Gastrocnemius medialis (tissue), 4 donors: ENCODE measurements around the gene TMCC2. TPM values are rescaled to one million over a fixed set of nuclear protein-coding genes. Genes with fewer than 3 reads are reported as not detected.

Source experiments
- ATAC-seq, 2 donors: fragments of 150-250 bp; one replicate each; pipeline ENCODE4 v1.9.1; 2016
- DNase-seq, 2 donors: peaks; one replicate each; pipeline ENCODE4 v3.0.0-alpha.2; 2019
- H3K27ac ChIP-seq, 4 donors: fragments of 200-600 bp; sonication (generic); 1 replicate in 1 of 4; 2 replicates in 3 of 4; pipeline ENCODE4 v1.5.1; 2016 to 2018; ENCODE audit warnings: mild to moderate bottlenecking in 2 of 4, moderate library complexity in 1 of 4
- H3K27me3 ChIP-seq, 3 donors: fragments of 200-600 bp; sonication (generic) in 2 of 3; 1 replicate in 1 of 3; 2 replicates in 2 of 3; pipeline versions ENCODE4 v1.5.1 to v1.6.0; 2016 to 2019; ENCODE audit warnings: mild to moderate bottlenecking in 1 of 3, moderate library complexity in 1 of 3
- H3K36me3 ChIP-seq, 2 donors: fragments of 200-600 bp; sonication (generic) in 1 of 2; one replicate each; pipeline ENCODE4 v1.5.1; 2017 to 2018
- H3K4me1 ChIP-seq, 2 donors: fragments of 200-600 bp; sonication (generic) in 1 of 2; one replicate each; pipeline ENCODE4 v1.5.1; 2016 to 2017; ENCODE audit warnings: mild to moderate bottlenecking in 2 of 2
- H3K4me3 ChIP-seq, 4 donors: fragments of 200-600 bp; sonication (generic) in 3 of 4; 1 replicate in 1 of 4; 2 replicates in 3 of 4; pipeline ENCODE4 v1.5.1; 2016 to 2019; ENCODE audit warnings: mild to moderate bottlenecking in 2 of 4
- H3K9me3 ChIP-seq, 3 donors: fragments of 200-600 bp; sonication (generic) in 2 of 3; 1 replicate in 1 of 3; 2 replicates in 2 of 3; pipeline ENCODE4 v1.5.1; 2016 to 2019
- CTCF ChIP-seq, 5 experiments: fragments of 450-650 bp in 3 of 5; fragments of 200-600 bp in 2 of 5; sonication (generic) in 2 of 5; IDR thresholded peaks in 4 of 5; conservative IDR thresholded peaks in 1 of 5; 1 replicate in 4 of 5; 2 replicates in 1 of 5; pipeline ENCODE4 v1.5.1; 2016 to 2019; ENCODE audit warnings: antibody characterized with exemption in 5 of 5, mild to moderate bottlenecking in 3 of 5, moderate library complexity in 3 of 5
- POLR2A ChIP-seq, 2 donors: fragments of 450-650 bp; IDR thresholded peaks; one replicate each; pipeline ENCODE4 v1.6.1; 2017; ENCODE audit warnings: antibody characterized with exemption in 2 of 2, mild to moderate bottlenecking in 2 of 2, moderate library complexity in 2 of 2
- in situ Hi-C, 4 donors: fragments of 200-750 bp; cut with MboI; loops; one replicate each; pipeline versions ENCODE4 v1.15.0 to v1.8.0; 2017; ENCODE audit warnings: low sequenced_read_pairs in 4 of 4
- intact Hi-C: fragments of 100-400 bp; cut with DNase I; formaldehyde crosslinking; loops from one replicate; pipeline ENCODE4 v1.15.1; 2023; ENCODE audit warnings: low total_unique reads
- total RNA-seq, 4 donors: library from RNA; depleted of rRNA; stranded (reverse); fragments of >200 nt; gene quantifications; one replicate each; pipeline versions ENCODE4 v1.1.0 to v1.2.3, GENCODE V29; 2016

The TMCC2 gene
- total RNA-seq, 4 donors from 2014 or later: 1.1 to 7.6 (median 5.6) TPM

DNA sequence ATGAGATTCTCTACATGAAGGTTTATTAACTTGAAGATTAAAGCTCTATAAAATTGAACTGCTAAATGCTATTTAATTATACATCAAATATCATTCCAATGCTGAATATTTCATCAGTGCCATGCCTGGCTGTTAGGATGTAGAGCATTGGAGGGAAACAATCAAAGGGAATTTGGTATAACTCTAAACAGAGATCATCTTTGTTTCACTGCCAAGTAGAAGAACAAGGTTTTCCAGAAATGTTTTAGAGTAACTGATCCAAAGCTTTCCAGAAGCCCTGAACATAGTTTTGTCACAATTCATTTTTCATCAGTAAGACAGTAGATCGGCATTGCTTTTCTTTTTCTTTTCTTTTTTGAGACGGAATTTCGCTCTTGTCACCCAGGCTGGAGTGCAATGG is 10.3 kb upstream of the TMCC2 start:
- intact Hi-C loops (no loop called here), in situ Hi-C loops (no loop called here)

GRCh38 chr1:205220421-205220820 is 7.3 kb upstream of the TMCC2 start:
- Histone ChIP-seq H3K27ac (no peak overlapping the region), H3K4me3 (no peak overlapping the region), H3K9me3 (no peaks in the 10 kb centered on the region), H3K36me3 (no peaks in the 10 kb centered on the region), H3K4me1 (no peaks in the 10 kb centered on the region), H3K27me3 (no peaks in the 10 kb centered on the region)
- no peak for ATAC-seq
- no peak for TF ChIP-seq CTCF (IDR thresholded peaks at IDR 0.05 in 4 of 5, conservative IDR thresholded peaks at IDR 0.05 in 1 of 5)
- TF ChIP-seq POLR2A (IDR thresholded peaks at IDR 0.05): no peak
- in situ Hi-C loops: no loop called here
- no peak for DNase-seq
- intact Hi-C loops: no loop called here

More for the DNA sequence above, 10.3 kb upstream of the TMCC2 start:
- no peak for TF ChIP-seq CTCF (IDR thresholded peaks at IDR 0.05 in 4 of 5, conservative IDR thresholded peaks at IDR 0.05 in 1 of 5)
- no peak for TF ChIP-seq POLR2A (IDR thresholded peaks at IDR 0.05)
- Histone ChIP-seq H3K9me3 (no peaks in the 10 kb centered on the region), H3K4me1 (no peaks in the 10 kb centered on the region), H3K27ac (no peak overlapping the region), H3K36me3 (no peaks in the 10 kb centered on the region), H3K4me3 (no peak overlapping the region), H3K27me3 (no peaks in the 10 kb centered on the region)
- ATAC-seq: no peak
- DNase-seq: no peak

DNA sequence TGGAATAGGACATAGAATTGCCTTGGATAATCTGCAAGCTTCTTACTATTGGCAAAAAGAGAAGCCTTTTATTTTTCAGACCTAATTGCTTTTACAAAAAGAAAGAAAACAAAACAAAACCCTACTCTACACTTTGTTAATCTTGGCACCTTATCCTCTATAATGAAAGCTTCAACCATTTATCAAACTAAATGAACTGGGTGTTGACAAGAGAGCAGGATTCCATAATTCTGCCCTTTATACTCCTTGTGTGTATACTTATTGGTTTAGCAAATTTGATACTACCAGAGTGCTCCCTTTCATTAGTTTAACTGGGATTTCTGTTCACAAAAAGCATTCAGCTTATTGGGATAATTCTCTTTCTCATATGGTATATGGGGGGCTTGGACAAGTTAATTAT is 3.0 kb upstream of the TMCC2 start:
- DNase-seq (no peak), ATAC-seq (no peak)
- Histone ChIP-seq H3K4me3 (no peak overlapping the region), H3K27me3 (no peaks in the 10 kb centered on the region), H3K4me1 (peaks cover 11 to 21% of the 10 kb centered on the region in 2 donors), H3K36me3 (no peaks in the 10 kb centered on the region), H3K9me3 (no peaks in the 10 kb centered on the region), H3K27ac (no peak overlapping the region)
- in situ Hi-C loops (no loop called here), intact Hi-C loops (no loop called here)
- TF ChIP-seq CTCF (IDR thresholded peaks at IDR 0.05 in 4 of 5, conservative IDR thresholded peaks at IDR 0.05 in 1 of 5) (no peak), POLR2A (IDR thresholded peaks at IDR 0.05) (no peak)

DNA sequence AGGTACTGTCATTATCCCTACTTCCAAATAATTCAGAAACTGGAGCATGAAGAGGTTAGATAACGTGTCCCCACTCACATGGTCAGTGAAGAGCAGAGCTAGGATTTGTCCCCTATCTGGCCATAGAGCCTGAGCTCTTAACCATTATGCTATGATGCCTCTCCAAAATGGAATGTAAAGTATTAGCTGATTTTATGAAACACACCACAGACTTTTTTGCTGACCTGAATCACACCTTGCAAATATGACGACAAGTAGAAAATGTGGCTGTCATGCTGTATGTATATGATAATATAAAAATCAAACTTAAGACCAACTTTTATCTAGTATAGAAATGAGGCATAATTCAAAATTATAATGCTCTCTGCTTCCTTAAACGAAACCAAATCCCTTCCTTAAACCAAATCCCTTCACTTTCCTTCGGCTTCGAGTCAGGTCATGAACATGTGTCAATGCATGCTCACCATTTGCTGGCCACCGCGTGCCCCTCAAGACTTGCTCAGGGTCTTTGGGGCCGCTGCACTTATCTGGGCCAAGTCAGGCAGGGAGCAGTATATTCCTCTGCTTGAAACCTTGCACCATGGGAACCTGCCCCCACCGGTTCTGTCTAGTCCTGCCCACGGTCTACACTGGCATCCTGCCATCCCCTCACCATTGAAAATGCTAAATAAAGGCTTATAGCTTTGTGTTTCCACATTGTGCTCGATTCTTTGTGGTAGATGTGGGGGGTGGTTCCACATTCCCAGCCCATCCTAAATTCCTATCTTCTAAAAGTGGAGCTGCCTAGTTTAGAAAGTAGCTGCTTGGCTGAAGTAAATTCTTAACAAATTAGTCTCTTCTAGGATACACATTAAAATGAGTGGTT is 1.6 kb upstream of the TMCC2 start:
- Histone ChIP-seq H3K9me3 (no peaks in the 10 kb centered on the region), H3K4me3 (no peak overlapping the region), H3K36me3 (no peaks in the 10 kb centered on the region), H3K27ac (no peak overlapping the region), H3K4me1 (peaks cover 22 to 31% of the 10 kb centered on the region in 2 donors), H3K27me3 (no peaks in the 10 kb centered on the region)
- TF ChIP-seq CTCF (IDR thresholded peaks at IDR 0.05 in 4 of 5, conservative IDR thresholded peaks at IDR 0.05 in 1 of 5): no peak
- TF ChIP-seq POLR2A (IDR thresholded peaks at IDR 0.05): no peak
- in situ Hi-C loops: no loop called here
- DNase-seq (no peak), ATAC-seq (no peak)
- intact Hi-C loops: no loop called here
